Retinal pigment epithelial cell (primary cell): Measurements from ENCODE around the gene G3BP2.
"Not testable (repeated sequence)": the region's sequence is repeated elsewhere in the genome, so short reads cannot be mapped to it uniquely, and the experiment has no call there.

Experiments
- DNase-seq: peaks from one replicate; pipeline ENCODE4 v3.0.0-alpha.2; 2010; ENCODE audit warnings: low read depth
- H3K4me3 ChIP-seq: 2 replicates; pipeline ENCODE4 v1.5.1; 2011; ENCODE audit warnings: mild to moderate bottlenecking, low read length, control low read depth, moderate library complexity
- TF ChIP-seq, protein P1 (sequence below): conservative IDR thresholded peaks from 2 replicates; pipeline ENCODE4 v1.5.1; 2011; ENCODE audit warnings: low read depth, low read length, control low read depth, inconsistent platforms

The G3BP2 gene

GRCh38 chr4:75698162-75698962 is 25.2 kb upstream of the G3BP2 start:
- no peak overlapping the region for H3K4me3 ChIP-seq
- no peak for DNase-seq
- TF ChIP-seq, protein P1, sequence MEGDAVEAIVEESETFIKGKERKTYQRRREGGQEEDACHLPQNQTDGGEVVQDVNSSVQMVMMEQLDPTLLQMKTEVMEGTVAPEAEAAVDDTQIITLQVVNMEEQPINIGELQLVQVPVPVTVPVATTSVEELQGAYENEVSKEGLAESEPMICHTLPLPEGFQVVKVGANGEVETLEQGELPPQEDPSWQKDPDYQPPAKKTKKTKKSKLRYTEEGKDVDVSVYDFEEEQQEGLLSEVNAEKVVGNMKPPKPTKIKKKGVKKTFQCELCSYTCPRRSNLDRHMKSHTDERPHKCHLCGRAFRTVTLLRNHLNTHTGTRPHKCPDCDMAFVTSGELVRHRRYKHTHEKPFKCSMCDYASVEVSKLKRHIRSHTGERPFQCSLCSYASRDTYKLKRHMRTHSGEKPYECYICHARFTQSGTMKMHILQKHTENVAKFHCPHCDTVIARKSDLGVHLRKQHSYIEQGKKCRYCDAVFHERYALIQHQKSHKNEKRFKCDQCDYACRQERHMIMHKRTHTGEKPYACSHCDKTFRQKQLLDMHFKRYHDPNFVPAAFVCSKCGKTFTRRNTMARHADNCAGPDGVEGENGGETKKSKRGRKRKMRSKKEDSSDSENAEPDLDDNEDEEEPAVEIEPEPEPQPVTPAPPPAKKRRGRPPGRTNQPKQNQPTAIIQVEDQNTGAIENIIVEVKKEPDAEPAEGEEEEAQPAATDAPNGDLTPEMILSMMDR: no peak

- TF ChIP-seq, protein P1: no peak
- no peak for DNase-seq
- H3K4me3 ChIP-seq: no peak overlapping the region
These were observed 23.4 kb upstream of the G3BP2 start for GRCh38 chr4:75696581-75696980.

DNA sequence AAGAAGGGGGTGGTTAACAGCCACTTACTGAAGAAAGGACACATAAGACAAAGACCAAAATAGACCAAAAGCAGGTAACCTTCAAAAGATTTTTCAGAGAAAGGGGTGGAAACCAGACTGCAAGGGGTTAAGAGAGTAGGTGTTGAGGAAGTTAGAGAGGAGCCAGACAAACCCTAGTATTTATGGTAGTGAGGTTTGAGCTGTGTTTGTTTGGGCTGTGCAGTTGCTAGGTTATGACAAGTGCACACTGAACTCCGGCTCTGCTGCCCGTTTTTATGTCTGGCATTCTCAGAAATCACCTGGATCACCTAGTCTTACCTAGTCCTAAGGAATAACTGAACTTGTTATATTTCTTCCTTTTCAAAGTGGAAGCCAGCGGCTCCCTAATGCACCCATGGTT is 22.9 kb upstream of the G3BP2 start:
- no peak for DNase-seq
- TF ChIP-seq, protein P1: no peak
- no peak overlapping the region for H3K4me3 ChIP-seq

DNA sequence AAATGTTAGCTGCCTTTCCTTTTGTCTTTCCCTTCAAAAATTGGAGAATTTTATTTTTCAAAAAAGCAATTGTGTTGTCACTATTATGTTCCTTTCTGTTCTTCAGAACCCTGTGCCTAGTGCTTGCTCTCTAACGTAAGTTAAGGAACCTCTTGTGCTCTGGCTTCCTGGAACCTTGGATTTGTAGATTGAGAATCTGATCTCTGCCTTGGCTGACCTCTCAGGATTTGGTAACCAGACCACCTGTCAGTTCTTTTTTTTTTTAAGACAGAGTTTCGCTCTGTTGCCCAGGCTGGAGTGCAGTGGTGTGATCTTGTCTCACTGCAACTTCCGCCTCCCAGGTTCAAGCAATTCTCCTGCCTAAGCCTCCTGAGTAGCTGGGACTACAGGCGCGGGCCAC is 18.9 kb upstream of the G3BP2 start:
- DNase-seq: not testable (repeated sequence)

DNA sequence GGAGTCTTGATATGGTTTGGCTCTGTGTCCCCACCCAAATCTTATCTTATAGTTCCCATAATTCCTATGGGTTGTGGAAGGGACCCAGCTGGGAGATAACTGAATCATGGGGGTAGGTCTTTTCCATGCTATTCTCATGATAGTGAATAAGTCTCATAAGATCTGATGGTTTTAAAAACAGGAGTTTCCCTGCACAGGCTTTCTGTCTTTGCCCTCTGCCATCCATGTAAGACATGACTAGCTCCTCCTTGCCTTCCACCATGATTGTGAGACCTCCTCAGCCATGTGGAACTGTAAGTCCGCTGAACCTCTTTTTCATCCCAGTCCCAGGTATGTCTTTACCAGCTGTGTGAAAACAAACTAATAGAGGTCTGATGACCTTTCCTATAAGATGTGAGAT is 13.9 kb upstream of the G3BP2 start:
- not testable (repeated sequence) for H3K4me3 ChIP-seq, DNase-seq

More for the DNA sequence above, 18.9 kb upstream of the G3BP2 start:
- H3K4me3 ChIP-seq: not testable (repeated sequence)

DNA sequence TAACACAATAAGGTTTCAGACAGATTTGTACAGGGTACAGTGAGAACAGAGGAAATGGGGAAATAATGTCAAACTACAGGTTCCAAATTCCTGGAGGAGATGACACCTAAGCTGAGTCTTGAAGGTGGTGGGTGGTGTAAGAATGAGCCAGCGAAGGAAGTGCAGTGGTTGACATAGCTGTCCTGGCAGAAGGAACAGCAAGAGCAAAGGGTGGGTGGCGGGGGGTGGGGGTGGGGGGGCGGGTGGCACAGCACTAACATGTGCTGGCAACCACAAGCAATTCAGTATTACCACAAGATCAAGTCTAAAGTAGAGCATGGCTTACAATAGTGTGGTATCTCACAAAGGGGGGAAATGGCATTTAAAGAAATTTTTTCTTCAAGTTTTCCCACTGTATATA is 13.1 kb upstream of the G3BP2 start:
- TF ChIP-seq, protein P1: no peak
- no peak for DNase-seq
- H3K4me3 ChIP-seq: no peak overlapping the region

DNA sequence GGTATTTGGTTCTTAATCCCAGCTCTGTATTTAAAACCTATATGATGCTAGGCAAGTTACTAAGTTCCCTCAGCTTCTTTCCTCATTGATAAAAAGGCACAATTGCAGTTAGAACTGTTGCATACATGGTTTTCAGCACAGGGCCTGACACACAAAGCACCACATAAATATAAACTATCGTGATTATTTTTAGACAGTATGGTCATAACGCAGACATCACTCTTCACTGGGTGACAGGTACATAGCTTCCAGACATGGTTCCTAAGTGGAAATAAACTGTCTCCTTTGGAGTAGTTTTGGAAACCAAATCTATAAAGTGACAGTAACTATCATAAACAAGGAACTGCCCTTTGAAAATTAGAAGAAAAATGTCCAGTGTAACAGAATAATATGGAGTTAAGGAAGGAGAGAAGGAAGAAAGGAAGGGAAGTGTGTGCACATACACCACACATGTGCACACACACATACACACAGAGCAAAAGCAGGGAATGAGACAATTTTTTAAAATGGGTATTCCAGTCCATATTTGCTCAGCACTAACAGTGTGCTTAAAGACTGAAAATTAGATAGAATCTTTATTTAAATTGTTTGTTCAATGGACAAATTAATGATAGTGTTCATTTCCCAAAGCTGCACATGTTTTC is 12.5 kb upstream of the G3BP2 start:
- TF ChIP-seq, protein P1: no peak
- no peak for DNase-seq
- H3K4me3 ChIP-seq: no peak overlapping the region

GRCh38 chr4:75683482-75684155 is 10.4 kb upstream of the G3BP2 start:
- TF ChIP-seq, protein P1: no peak
- no peak for DNase-seq
- no peak overlapping the region for H3K4me3 ChIP-seq
